SK-N-SH (cell line): Measurements from ENCODE around the gene VPS52.

ENCODE experiments used
- CTCF ChIP-seq: fragments of 200-600 bp; sonication (generic); IDR thresholded peaks from 2 replicates; pipeline ENCODE4 v1.6.1; 2017; ENCODE audit warnings: antibody characterized with exemption, mild to moderate bottlenecking, moderate library complexity
- EP300 ChIP-seq, 2 experiments: IDR thresholded peaks; 2 replicates each; pipeline versions ENCODE4 v1.4.0 to v1.6.1; 2012; ENCODE audit warnings: borderline replicate concordance in 1 of 2, low read depth in 1 of 2, low read length in 1 of 2
- MEF2A ChIP-seq: IDR thresholded peaks from 2 replicates; pipeline ENCODE4 v1.4.0; 2012; ENCODE audit warnings: low read depth, borderline replicate concordance
- POLR2AphosphoS5 ChIP-seq: IDR thresholded peaks from 2 replicates; pipeline ENCODE4 v1.6.1; 2012; ENCODE audit warnings: low read depth, low read length
- RCOR1 ChIP-seq: fragments of 150-350 bp; IDR thresholded peaks from 2 replicates; pipeline ENCODE4 v1.6.1; 2017; ENCODE audit warnings: antibody characterized with exemption, low read length
- REST ChIP-seq: IDR thresholded peaks from 2 replicates; pipeline ENCODE4 v1.6.1; 2012; ENCODE audit warnings: mild to moderate bottlenecking, low read depth, low read length, moderate library complexity
- RFX5 ChIP-seq: IDR thresholded peaks from 2 replicates; pipeline ENCODE4 v1.6.1; 2012; ENCODE audit warnings: mild to moderate bottlenecking, improper control_type of control experiment, low read length
- SMC3 ChIP-seq: IDR thresholded peaks from 2 replicates; pipeline ENCODE4 v1.6.1; 2012; ENCODE audit warnings: low read depth, low read length, improper control_type of control experiment
- YY1 ChIP-seq: IDR thresholded peaks from 2 replicates; pipeline ENCODE4 v1.4.0; 2012; ENCODE audit warnings: low read depth, mild to moderate bottlenecking

GRCh38 chr6:33216117-33216649 lies 55.5 kb downstream of the VPS52 start:
- TF ChIP-seq REST (no peak), RCOR1 (no peak), CTCF (no peak), SMC3 (no peak), EP300 (IDR thresholded peaks at IDR 0.05; ENCODE audit: borderline replicate concordance in 1 of 2, low read depth in 1 of 2, low read length in 1 of 2) (no peak), YY1 (no peak), POLR2AphosphoS5 (no peak), RFX5 (no peak), MEF2A (no peak)
